GM18951 (cell line): ENCODE measurements around the gene IER2.
"Not testable (repeated sequence)": the region's sequence is repeated elsewhere in the genome, so short reads cannot be mapped to it uniquely, and the experiment has no call there.

Source experiments
- POLR2A ChIP-seq: IDR thresholded peaks from 4 replicates; pipeline ENCODE4 v1.6.1; 2011; ENCODE audit warnings: mild to moderate bottlenecking; ENCODE audit not compliant: insufficient read length, insufficient read depth; ENCODE audit errors: extremely low read depth
- in situ Hi-C: fragments of 300-500 bp; cut with MboI; formaldehyde crosslinking; loops from one replicate; pipeline ENCODE4 v1.12.0; 2022; ENCODE audit warnings: low sequenced_read_pairs, mixed read lengths, inconsistent platforms; ENCODE audit not compliant: unreplicated experiment

Gene IER2

DNA sequence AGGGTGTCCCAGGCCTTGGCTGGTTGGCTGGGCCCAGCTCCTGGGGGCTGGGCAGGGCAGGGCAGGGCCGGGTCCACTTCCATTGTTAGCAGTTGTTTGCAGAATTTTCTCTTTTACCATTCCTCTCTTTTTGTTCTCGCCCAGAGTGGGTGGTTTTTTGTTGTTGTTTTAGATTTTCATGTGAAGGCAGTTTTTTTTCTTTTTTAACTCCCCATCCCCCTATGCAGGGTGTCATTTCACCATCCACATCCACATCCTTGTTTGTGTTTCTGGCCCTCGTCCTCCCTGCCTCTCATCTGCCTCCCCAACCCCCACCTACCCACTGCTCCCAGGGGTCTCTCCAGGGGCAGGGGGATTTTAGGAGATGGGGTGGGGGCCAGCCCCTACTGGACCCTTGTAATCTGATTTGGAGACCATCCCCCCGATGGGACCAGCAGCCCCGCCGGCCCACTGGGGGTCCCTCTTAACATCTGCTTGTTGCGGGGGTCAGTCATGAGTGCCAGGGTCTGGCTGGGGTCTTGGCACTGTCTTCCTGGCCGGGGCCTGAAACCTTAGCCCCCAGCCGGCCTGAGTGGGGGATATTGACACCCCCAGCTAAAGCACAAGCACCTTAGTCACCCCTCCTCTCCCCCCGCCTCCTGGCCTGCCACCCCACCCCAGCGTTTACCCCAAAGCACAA, 10.4 kb upstream of the IER2 start:
- in situ Hi-C loops = no loop called here
- no peak for TF ChIP-seq POLR2A

DNA sequence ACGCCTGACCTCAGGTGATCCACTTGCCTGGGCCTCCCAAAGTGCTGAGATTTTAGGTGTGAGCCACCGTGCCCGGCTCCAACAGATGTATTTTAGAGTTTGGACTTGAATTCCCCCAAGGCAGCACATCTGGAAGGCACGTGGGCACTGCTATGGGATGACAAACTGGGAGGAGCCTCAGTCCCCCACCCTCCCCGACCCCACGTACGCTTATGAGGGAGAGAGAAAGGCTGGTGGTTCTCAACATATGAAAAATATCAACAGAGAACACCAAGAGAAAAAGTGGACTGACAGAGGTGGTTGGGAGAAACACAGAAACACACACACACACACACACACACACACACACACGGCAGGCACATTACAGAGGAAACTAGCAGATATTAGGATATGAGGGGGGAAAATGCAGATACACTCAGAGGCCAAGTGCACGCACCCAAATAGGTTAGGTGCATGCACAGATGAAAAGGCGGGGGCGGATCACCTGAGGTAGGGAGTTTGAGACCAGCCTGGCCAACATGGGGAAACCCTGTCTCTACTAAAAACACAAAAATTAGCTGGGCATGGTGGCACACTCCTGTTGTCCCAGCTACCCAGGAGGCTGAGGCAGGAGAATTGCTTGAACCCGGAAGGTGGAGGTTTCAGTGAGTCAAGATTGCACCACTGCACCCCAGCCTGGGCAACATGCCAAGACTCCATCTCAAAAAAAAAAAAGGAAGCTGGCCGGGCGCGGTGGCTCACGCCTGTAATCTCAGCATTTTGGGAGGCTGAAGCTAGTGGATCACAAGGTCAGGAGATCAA, 3.2 kb upstream of the IER2 start:
- in situ Hi-C loops = no loop called here
- no peak for TF ChIP-seq POLR2A

- in situ Hi-C loops = not testable (repeated sequence)
Observed at GRCh38 chr19:13149173-13149627, 1.0 kb upstream of the IER2 start.

- no peak for TF ChIP-seq POLR2A
- in situ Hi-C loops = no loop called here
Observed at GRCh38 chr19:13149628-13150186, 504 bp upstream of the IER2 start.

- TF ChIP-seq POLR2A = peak; percentile 13
- in situ Hi-C loops = no loop called here
Observed at GRCh38 chr19:13150931-13151604, 857 bp downstream of the IER2 start.

GRCh38 chr19:13151605-13152355, 1.6 kb downstream of the IER2 start:
- peak; percentile 57 for TF ChIP-seq POLR2A
- in situ Hi-C loops = no loop called here

DNA sequence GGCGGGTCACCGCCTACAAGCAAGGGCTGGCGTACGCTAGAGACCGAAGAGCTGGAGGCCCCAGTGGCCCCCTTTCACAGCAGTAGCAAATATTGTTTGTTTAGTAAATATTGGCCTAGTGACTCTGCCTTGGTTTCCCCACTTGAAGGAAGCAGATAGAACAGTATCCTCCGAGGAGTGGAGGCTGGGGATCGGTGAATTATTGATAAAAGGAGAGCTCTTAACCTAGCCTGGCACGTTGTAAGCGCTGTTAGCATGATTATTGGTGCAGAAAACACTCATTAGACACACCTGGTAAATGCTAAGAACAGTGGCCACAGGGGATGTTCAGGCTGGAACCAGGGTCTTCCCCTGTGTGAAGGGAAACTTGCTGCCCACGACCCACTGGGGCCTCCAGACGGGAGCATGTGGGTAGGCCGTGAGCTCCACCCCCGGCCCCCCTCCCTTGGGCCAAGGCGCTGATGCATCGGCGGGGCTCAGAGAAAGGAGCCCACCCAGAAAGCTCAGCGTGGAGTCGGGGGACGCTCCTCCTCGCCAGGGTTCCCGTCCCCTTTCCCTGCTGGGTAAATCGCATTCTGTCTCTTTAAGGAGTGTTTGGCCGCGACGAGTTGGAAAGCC, 2.3 kb downstream of the IER2 start:
- no peak for TF ChIP-seq POLR2A
- in situ Hi-C loops = no loop called here

GRCh38 chr19:13152974-13153568, 2.9 kb downstream of the IER2 start:
- in situ Hi-C loops = no loop called here
- peak; percentile 100 for TF ChIP-seq POLR2A

GRCh38 chr19:13153569-13154240, 3.5 kb downstream of the IER2 start:
- in situ Hi-C loops = no loop called here
- TF ChIP-seq POLR2A = no peak

DNA sequence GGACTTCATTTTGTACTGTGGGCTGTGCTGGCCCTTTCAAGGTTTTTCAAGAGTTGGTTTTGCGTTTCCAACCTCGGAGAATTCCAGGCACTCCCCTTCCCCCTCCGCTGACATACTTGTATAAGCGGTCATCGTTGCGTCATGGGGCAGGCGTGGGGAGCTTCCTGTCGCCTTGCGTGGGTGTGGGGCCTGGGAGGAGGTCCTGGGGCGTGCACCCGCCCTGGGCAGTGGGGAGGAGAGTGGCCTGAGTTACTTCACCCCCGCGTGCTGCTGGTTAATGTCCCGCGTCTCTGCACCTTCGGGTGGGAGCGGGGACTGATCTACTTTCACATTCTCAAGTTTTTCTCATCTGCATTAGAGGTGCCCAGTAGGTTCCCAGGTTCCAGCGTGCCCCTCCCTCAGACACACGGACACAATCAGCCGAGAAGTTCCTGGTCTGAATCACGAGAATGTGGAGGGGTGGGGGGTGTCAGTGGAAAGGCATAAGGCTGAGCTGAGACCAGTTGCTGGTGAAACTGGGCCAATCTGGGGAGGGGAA, 4.1 kb downstream of the IER2 start:
- in situ Hi-C loops = no loop called here
- TF ChIP-seq POLR2A = peak; percentile 56

- TF ChIP-seq POLR2A = peak; percentile 46
- in situ Hi-C loops = no loop called here
Observed at GRCh38 chr19:13154911-13155471, 4.8 kb downstream of the IER2 start.
